ENCODE data around the gene CEP295NL. TPM values are rescaled to one million over a fixed set of nuclear protein-coding genes. Genes with fewer than 3 reads are reported as not detected.
A peak's percentile ranks its signal among the peaks of the same experiment; 100 is the strongest.

The CEP295NL gene
- total and polyA plus RNA-seq, 2 of the 8 experiments (the other 6 are each of a cell fraction or from before 2014, with no cell fraction given): 0.06 to 2.0 TPM

DNA sequence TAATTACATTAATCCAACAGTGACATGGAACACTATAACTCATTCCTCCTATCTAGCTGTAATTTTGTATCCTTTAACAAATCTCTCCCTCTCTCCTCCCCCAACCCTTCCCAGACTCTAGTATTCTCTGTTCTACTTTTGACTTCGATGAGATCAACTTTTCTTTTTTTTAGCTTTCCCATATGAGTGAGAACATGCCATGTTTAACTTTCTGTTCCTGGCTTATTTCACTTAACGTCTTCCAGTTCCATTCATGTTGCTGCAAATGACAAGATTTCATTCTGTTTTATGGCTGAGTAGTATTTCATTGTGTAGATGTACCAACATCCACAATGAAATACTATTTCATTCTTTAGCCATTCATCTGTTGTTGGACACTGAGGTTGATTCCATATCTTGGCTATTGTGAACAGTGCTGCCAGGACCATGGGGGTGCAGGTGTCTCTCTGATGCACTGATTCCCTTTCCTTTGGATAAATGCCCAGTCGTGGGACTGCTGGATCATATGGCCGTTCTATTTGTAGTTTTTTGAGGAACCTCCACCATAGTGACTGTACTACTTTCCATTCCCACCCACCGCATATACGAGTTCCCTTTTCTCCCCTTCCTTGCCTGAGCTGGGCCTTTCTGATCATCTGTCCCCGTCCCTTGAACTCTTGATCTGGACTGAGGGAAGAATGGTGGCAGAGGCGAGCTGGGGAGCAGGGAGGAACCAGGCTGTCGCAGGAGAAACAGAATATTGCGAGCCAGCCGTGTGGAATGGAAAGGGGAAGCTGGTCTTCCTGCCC is 7.7 kb upstream of the CEP295NL start:
- Histone ChIP-seq H3K4me2 (ENCODE audit: insufficient read depth in 1 of 2, low read depth in 2 of 2, low read length in 2 of 2) (no peak overlapping the region), H2BK20ac (ENCODE audit: low read length) (no peak overlapping the region), H3K14ac (ENCODE audit: insufficient read length) (no peak overlapping the region), H2AFZ (ENCODE audit: low read length) (no peak overlapping the region), H3K27ac (ENCODE audit: low read depth, low read length) (no peak overlapping the region), H3K79me2 (ENCODE audit: control insufficient read depth in 1 of 2, insufficient read depth in 2 of 2, low read length in 2 of 2) (peaks cover 0 to 33% of the 10 kb centered on the region in 2 experiments; a peak in 2 of 4 replicates), H2BK12ac (ENCODE audit: low read depth, low read length) (no peak overlapping the region), H3K9ac (replicated peaks in 1 of 4; ENCODE audit: extremely low read depth in 1 of 4, low read depth in 3 of 4, low read length in 3 of 4) (no peak overlapping the region), H4K5ac (ENCODE audit: insufficient read length, low read depth, low read length) (no peak overlapping the region), H3K23ac (ENCODE audit: insufficient read length) (no peak overlapping the region), H4K20me1 (replicated peaks in 1 of 2; ENCODE audit: control insufficient read depth in 1 of 2, insufficient read depth in 2 of 2, low read length in 2 of 2) (peaks cover 2 to 5% of the 10 kb centered on the region in 2 experiments), H4K91ac (replicated peaks; ENCODE audit: insufficient read length, low read length) (no peak overlapping the region), H3K79me1 (ENCODE audit: low read depth, low read length) (peaks cover 3% of the 10 kb centered on the region; the same call in 1 of the 2 replicates), H3K27me3 (replicated peaks in 1 of 4; ENCODE audit: control insufficient read depth in 3 of 4, extremely low read depth in 1 of 4, insufficient read depth in 3 of 4, low read length in 3 of 4) (no peaks in the 10 kb centered on the region; a peak in 1 of 7 replicates), H3K23me2 (ENCODE audit: low read depth, low read length) (no peaks in the 10 kb centered on the region), H3K9me3 (ENCODE audit: insufficient read depth in 2 of 2, low read depth in 1 of 2, low read length in 1 of 2) (no peaks in the 10 kb centered on the region), H3K18ac (ENCODE audit: extremely low read depth, low read length) (no peak overlapping the region), H3K4me1 (replicated peaks in 1 of 4; ENCODE audit: control insufficient read depth in 3 of 4, insufficient read depth in 4 of 4, low read length in 3 of 4) (peaks cover 0 to 4% (median 3%) of the 10 kb centered on the region in 4 experiments; a peak in 4 of 7 replicates), H2BK5ac (ENCODE audit: low read depth, low read length) (no peak overlapping the region), H3K4ac (replicated peaks; ENCODE audit: insufficient read length, low read depth, low read length) (no peak overlapping the region), H2AK5ac (ENCODE audit: low read depth, low read length) (no peak overlapping the region), H2BK120ac (replicated peaks; ENCODE audit: low read depth, low read length) (no peak overlapping the region), H3K56ac (replicated peaks; ENCODE audit: insufficient read length, low read depth, low read length) (no peak overlapping the region), H3K4me3 (ENCODE audit: extremely low read depth in 1 of 4, insufficient read depth in 2 of 4, low read depth in 3 of 4, low read length in 4 of 4) (no peak overlapping the region), H2BK15ac (ENCODE audit: low read length) (no peak overlapping the region), H3K36me3 (ENCODE audit: control insufficient read depth in 2 of 4, insufficient read depth in 4 of 4, low read length in 3 of 4) (no peaks in the 10 kb centered on the region; a peak in 1 of 8 replicates), H4K8ac (ENCODE audit: extremely low read depth, insufficient read depth, low read length) (peak overlapping the region; percentile 9; the same call in 1 of the 2 replicates)
- 93% methylated on average over 11 of the region's 11 CpGs; no CpG with 5 or more reads in 1 of the 2 experiments for WGBS, 2 experiments (ENCODE audit: extremely low coverage in 1 of 2, insufficient coverage in 1 of 2, insufficient read length in 1 of 2, insufficient replicate concordance in 2 of 2, low coverage in 1 of 2, low lambda C conversion rate in 2 of 2, missing lambda C conversion rate in 1 of 2)
- FAIRE-seq (no peak), DNase-seq (ENCODE audit: low read depth in 1 of 2, low spot score in 2 of 2) (no peak)
- ChIA-PET POLR2A (ENCODE audit: partially characterized antibody) (no interaction called here), CTCF (ENCODE audit: partially characterized antibody) (interaction anchor here (1.0 to 4.2 kb wide), 4 partner anchors 9 to 61 kb away, joined by 3 to 10 read pairs (median 4); no protein-coding TSS in a partner anchor)
- TF ChIP-seq ATF2 (IDR thresholded peaks at IDR 0.05; ENCODE audit: low read length) (no peak), HDAC2 (IDR thresholded peaks at IDR 0.05; ENCODE audit: borderline replicate concordance in 1 of 2, low read depth in 2 of 2, low read length in 2 of 2) (no peak), SAP30 (IDR thresholded peaks at IDR 0.05; ENCODE audit: insufficient read depth, insufficient replicate concordance, low read length) (no peak), TEAD4 (IDR thresholded peaks at IDR 0.05; ENCODE audit: low read depth, low read length) (no peak)

Data from H1 (cell line).